H1 (cell line): Measurements from ENCODE around the gene BCL11A. TPM values are rescaled to one million over a fixed set of nuclear protein-coding genes. Genes with fewer than 3 reads are reported as not detected.

Source experiments
- CTCF ChIA-PET: fragments of 300-600 bp; sonication (Branson Sonifier 250); formaldehyde crosslinking; loops from one replicate; lab custom pipeline; 2021; ENCODE audit not compliant: partially characterized antibody; lab: Charles Lee
- POLR2A ChIA-PET: fragments of 300-600 bp; sonication (Branson Sonifier 250); formaldehyde crosslinking; loops from one replicate; lab custom pipeline; 2021; ENCODE audit warnings: inconsistent platforms; ENCODE audit not compliant: partially characterized antibody; lab: Charles Lee
- DNase-seq, 2 experiments: peaks; one replicate each; pipeline versions ENCODE4 v3.0.0 to v3.0.0-alpha.2; 2010 to 2022; ENCODE audit warnings: low spot score in 2 of 2, low read depth in 1 of 2, mixed read lengths in 1 of 2
- FAIRE-seq: peaks from 2 replicates; lab custom pipeline; 2011; peaks lifted over from hg19 to GRCh38; lab: Jason Lieb, UNC
- H2AFZ ChIP-seq: 2 replicates; pipeline ENCODE4 v1.8.1; 2012; ENCODE audit warnings: low read length, inconsistent platforms
- H2AK5ac ChIP-seq: 2 replicates; pipeline ENCODE4 v1.6.1; 2013; ENCODE audit warnings: low read depth, low read length
- H2BK120ac ChIP-seq: replicated peaks from 2 replicates; pipeline ENCODE3; 2013; ENCODE audit warnings: low read depth, low read length, inconsistent platforms
- H2BK12ac ChIP-seq: 2 replicates; pipeline ENCODE4 v1.6.1; 2013; ENCODE audit warnings: low read depth, low read length
- H2BK15ac ChIP-seq: 2 replicates; pipeline ENCODE4 v1.6.1; 2013; ENCODE audit warnings: low read length
- H2BK20ac ChIP-seq: 2 replicates; pipeline ENCODE4 v1.6.1; 2013; ENCODE audit warnings: low read length
- H2BK5ac ChIP-seq: 2 replicates; pipeline ENCODE4 v1.6.1; 2013; ENCODE audit warnings: low read depth, low read length
- H3K14ac ChIP-seq: 2 replicates; pipeline ENCODE4 v1.6.1; 2013; ENCODE audit warnings: inconsistent platforms; ENCODE audit not compliant: insufficient read length
- H3K18ac ChIP-seq: 2 replicates; pipeline ENCODE4 v1.6.1; 2013; ENCODE audit warnings: low read length; ENCODE audit errors: extremely low read depth
- H3K23ac ChIP-seq: 2 replicates; pipeline ENCODE4 v1.6.1; 2013; ENCODE audit warnings: inconsistent platforms; ENCODE audit not compliant: insufficient read length
- H3K23me2 ChIP-seq: 2 replicates; pipeline ENCODE4 v1.6.1; 2013; ENCODE audit warnings: low read depth, low read length
- H3K27ac ChIP-seq: 2 replicates; pipeline ENCODE4 v1.6.1; 2011; ENCODE audit warnings: low read depth, low read length, inconsistent platforms
- H3K27me3 ChIP-seq, 4 experiments: replicated peaks in 1 of 4; 1 replicate in 1 of 4; 2 replicates in 3 of 4; pipeline versions ENCODE4 v1.6.1 to v1.8.1; 2011 to 2013; ENCODE audit warnings: low read length in 3 of 4, mild to moderate bottlenecking in 3 of 4, inconsistent platforms in 2 of 4, mixed read lengths in 2 of 4, moderate library complexity in 1 of 4; ENCODE audit not compliant: control insufficient read depth in 3 of 4, insufficient read depth in 3 of 4; ENCODE audit errors: extremely low read depth in 1 of 4
- H3K36me3 ChIP-seq, 4 experiments: 2 replicates each; pipeline versions ENCODE4 v1.6.1 to v1.8.1; 2011 to 2013; ENCODE audit warnings: mild to moderate bottlenecking in 4 of 4, low read length in 3 of 4, moderate library complexity in 2 of 4, control low read depth in 1 of 4, inconsistent platforms in 1 of 4; ENCODE audit not compliant: insufficient read depth in 4 of 4, control insufficient read depth in 2 of 4
- H3K4ac ChIP-seq: replicated peaks from 2 replicates; pipeline ENCODE3; 2013; ENCODE audit warnings: low read length, low read depth, mixed read lengths, inconsistent platforms; ENCODE audit not compliant: insufficient read length
- H3K4me1 ChIP-seq, 4 experiments: replicated peaks in 1 of 4; 1 replicate in 1 of 4; 2 replicates in 3 of 4; pipeline versions ENCODE4 v1.6.1 to v1.8.1; 2011 to 2013; ENCODE audit warnings: low read length in 3 of 4, inconsistent platforms in 2 of 4, mixed read lengths in 1 of 4; ENCODE audit not compliant: insufficient read depth in 4 of 4, control insufficient read depth in 3 of 4
- H3K4me2 ChIP-seq, 2 experiments: 2 replicates each; pipeline versions ENCODE4 v1.6.1 to v1.8.1; 2011 to 2013; ENCODE audit warnings: low read depth in 2 of 2, low read length in 2 of 2, control low read depth in 1 of 2, inconsistent platforms in 1 of 2, mild to moderate bottlenecking in 1 of 2; ENCODE audit not compliant: insufficient read depth in 1 of 2
- H3K4me3 ChIP-seq, 4 experiments: fragments of 200-600, 300-600 bp in 1 of 4; sonication (generic), shearing (Covaris generic), sonication (Bioruptor Twin) in 1 of 4; 2 replicates each; pipeline versions ENCODE4 v1.5.1 to v1.8.1; 2011 to 2016; ENCODE audit warnings: low read length in 4 of 4, low read depth in 3 of 4, control low read depth in 2 of 4, inconsistent platforms in 2 of 4, mild to moderate bottlenecking in 2 of 4, mixed read lengths in 1 of 4, moderate library complexity in 1 of 4; ENCODE audit not compliant: insufficient read depth in 2 of 4; ENCODE audit errors: extremely low read depth in 1 of 4
- H3K56ac ChIP-seq: replicated peaks from 2 replicates; pipeline ENCODE3; 2013; ENCODE audit warnings: low read depth, mild to moderate bottlenecking, mixed read lengths, low read length, inconsistent platforms; ENCODE audit not compliant: insufficient read length
- H3K79me1 ChIP-seq: 2 replicates; pipeline ENCODE4 v1.6.1; 2013; ENCODE audit warnings: low read depth, low read length, control low read depth
- H3K79me2 ChIP-seq, 2 experiments: 2 replicates each; pipeline versions ENCODE4 v1.6.1 to v1.8.1; 2012 to 2013; ENCODE audit warnings: low read length in 2 of 2, mild to moderate bottlenecking in 2 of 2, inconsistent platforms in 1 of 2; ENCODE audit not compliant: insufficient read depth in 2 of 2, control insufficient read depth in 1 of 2
- H3K9ac ChIP-seq, 4 experiments: replicated peaks in 1 of 4; 1 replicate in 1 of 4; 2 replicates in 3 of 4; pipeline versions ENCODE4 v1.6.1 to v1.8.1; 2011 to 2013; ENCODE audit warnings: low read depth in 3 of 4, low read length in 3 of 4, control low read depth in 2 of 4, mild to moderate bottlenecking in 2 of 4, moderate library complexity in 2 of 4, inconsistent platforms in 1 of 4; ENCODE audit errors: extremely low read depth in 1 of 4
- H3K9me3 ChIP-seq, 2 experiments: 2 replicates each; pipeline versions ENCODE4 v1.6.1 to v1.8.1; 2012 to 2013; ENCODE audit warnings: mild to moderate bottlenecking in 2 of 2, moderate library complexity in 2 of 2, control low read depth in 1 of 2, inconsistent platforms in 1 of 2, low read depth in 1 of 2, low read length in 1 of 2, mixed read lengths in 1 of 2; ENCODE audit not compliant: insufficient read depth in 2 of 2
- H4K20me1 ChIP-seq, 2 experiments: replicated peaks in 1 of 2; 2 replicates each; pipeline versions ENCODE3 to v1.8.1; 2011 to 2013; ENCODE audit warnings: inconsistent platforms in 2 of 2, low read length in 2 of 2, mild to moderate bottlenecking in 1 of 2; ENCODE audit not compliant: insufficient read depth in 2 of 2, control insufficient read depth in 1 of 2
- H4K5ac ChIP-seq: 2 replicates; pipeline ENCODE4 v1.6.1; 2013; ENCODE audit warnings: low read length, low read depth, mixed read lengths, inconsistent platforms; ENCODE audit not compliant: insufficient read length
- H4K8ac ChIP-seq: 2 replicates; pipeline ENCODE4 v1.8.0; 2013; ENCODE audit warnings: mild to moderate bottlenecking, moderate library complexity, low read length, inconsistent platforms; ENCODE audit not compliant: insufficient read depth; ENCODE audit errors: extremely low read depth
- H4K91ac ChIP-seq: replicated peaks from 2 replicates; pipeline ENCODE3; 2013; ENCODE audit warnings: low read length, mixed read lengths, inconsistent platforms; ENCODE audit not compliant: insufficient read length
- BCL11A ChIP-seq, 2 experiments: IDR thresholded peaks; one replicate each; pipeline ENCODE4 v1.6.1; 2011; ENCODE audit warnings: low read depth in 2 of 2, low read length in 2 of 2, mild to moderate bottlenecking in 2 of 2
- CREB1 ChIP-seq: IDR thresholded peaks from 2 replicates; pipeline ENCODE4 v1.6.1; 2012; ENCODE audit warnings: inconsistent platforms
- EP300 ChIP-seq, 2 experiments: IDR thresholded peaks; 1 replicate in 1 of 2; 2 replicates in 1 of 2; pipeline ENCODE4 v1.6.1; 2011 to 2012; ENCODE audit warnings: low read depth in 2 of 2, low read length in 2 of 2, mild to moderate bottlenecking in 2 of 2, borderline replicate concordance in 1 of 2, inconsistent platforms in 1 of 2, moderate library complexity in 1 of 2
- POU5F1 ChIP-seq: IDR thresholded peaks from 2 replicates; pipeline ENCODE4 v1.6.1; 2011; ENCODE audit warnings: low read depth, mild to moderate bottlenecking, low read length, moderate library complexity
- RBBP5 ChIP-seq: IDR thresholded peaks from 2 replicates; pipeline ENCODE4 v1.7.1; 2012; ENCODE audit warnings: low read depth, mild to moderate bottlenecking, inconsistent platforms, low read length, moderate library complexity, borderline replicate concordance
- RXRA ChIP-seq: IDR thresholded peaks from 2 replicates; pipeline ENCODE4 v1.6.1; 2011; ENCODE audit warnings: low read depth, mild to moderate bottlenecking, low read length, moderate library complexity; ENCODE audit not compliant: insufficient read depth
- SIN3A ChIP-seq, 2 experiments: IDR thresholded peaks in 1 of 2; conservative IDR thresholded peaks in 1 of 2; 2 replicates each; pipeline ENCODE4 v1.6.1; 2011 to 2012; ENCODE audit warnings: low read length in 2 of 2, improper control_type of control experiment in 1 of 2, low read depth in 1 of 2, mild to moderate bottlenecking in 1 of 2
- SIX5 ChIP-seq: IDR thresholded peaks from 2 replicates; pipeline ENCODE4 v1.6.1; 2011; ENCODE audit warnings: mild to moderate bottlenecking, low read depth, low read length
- TAF7 ChIP-seq: optimal IDR thresholded peaks from 2 replicates; pipeline ENCODE3; 2011; ENCODE audit warnings: low read depth, mild to moderate bottlenecking, inconsistent platforms, low read length, moderate library complexity, borderline replicate concordance
- ZNF274 ChIP-seq: IDR thresholded peaks from 2 replicates; pipeline ENCODE4 v1.7.0; 2012; ENCODE audit warnings: low read length, borderline replicate concordance; ENCODE audit errors: extremely low read depth
- WGBS, 2 experiments: shearing (Covaris generic) in 1 of 2; methylation state at CpG; one replicate each; pipeline versions ENCODE4 v1.1.6 to v1.1.7; 2013 to 2015; ENCODE audit warnings: low lambda C conversion rate in 2 of 2, mixed read lengths in 2 of 2, inconsistent platforms in 1 of 2, low coverage in 1 of 2, missing lambda C conversion rate in 1 of 2; ENCODE audit not compliant: insufficient replicate concordance in 2 of 2, insufficient coverage in 1 of 2, insufficient read length in 1 of 2; ENCODE audit errors: extremely low coverage in 1 of 2, missing lambda C conversion rate in 1 of 2; 5-methylcytosine and 5-hydroxymethylcytosine counted together
- polyA plus RNA-seq, 7 experiments: library from polyadenylated mRNA; depleted of rRNA in 3 of 7; stranded (reverse) in 5 of 7; unstranded in 2 of 7; fragments of >200 nt in 5 of 7; fragments of 200-250 nt in 2 of 7; gene quantifications; 1 replicate in 5 of 7; 2 replicates in 1 of 7; 4 replicates in 1 of 7; pipeline versions ENCODE4 v1.2.1 to v1.2.3, GENCODE V29; 2011 to 2013; ENCODE audit warnings: missing spikeins in 2 of 7, mixed read lengths in 2 of 7
- total RNA-seq: library from RNA; stranded (reverse); fragmentation: NEBNext Ultra II Directional; extraction: Animal tissue kit (Norgen Biotek cat#: 25700); gene quantifications from 2 replicates; pipeline ENCODE4 v1.2.1, GENCODE V29; 2021
- TF ChIP-seq, protein P1 (sequence below): IDR thresholded peaks from 2 replicates; pipeline ENCODE4 v1.6.1; 2011; ENCODE audit warnings: low read depth, mild to moderate bottlenecking, low read length; ENCODE audit not compliant: insufficient read depth

BCL11A gene
- total and polyA plus RNA-seq, 2 of the 8 experiments (the other 6 are each of a cell fraction or from before 2014, with no cell fraction given) = 11.9 to 59.3 TPM

DNA sequence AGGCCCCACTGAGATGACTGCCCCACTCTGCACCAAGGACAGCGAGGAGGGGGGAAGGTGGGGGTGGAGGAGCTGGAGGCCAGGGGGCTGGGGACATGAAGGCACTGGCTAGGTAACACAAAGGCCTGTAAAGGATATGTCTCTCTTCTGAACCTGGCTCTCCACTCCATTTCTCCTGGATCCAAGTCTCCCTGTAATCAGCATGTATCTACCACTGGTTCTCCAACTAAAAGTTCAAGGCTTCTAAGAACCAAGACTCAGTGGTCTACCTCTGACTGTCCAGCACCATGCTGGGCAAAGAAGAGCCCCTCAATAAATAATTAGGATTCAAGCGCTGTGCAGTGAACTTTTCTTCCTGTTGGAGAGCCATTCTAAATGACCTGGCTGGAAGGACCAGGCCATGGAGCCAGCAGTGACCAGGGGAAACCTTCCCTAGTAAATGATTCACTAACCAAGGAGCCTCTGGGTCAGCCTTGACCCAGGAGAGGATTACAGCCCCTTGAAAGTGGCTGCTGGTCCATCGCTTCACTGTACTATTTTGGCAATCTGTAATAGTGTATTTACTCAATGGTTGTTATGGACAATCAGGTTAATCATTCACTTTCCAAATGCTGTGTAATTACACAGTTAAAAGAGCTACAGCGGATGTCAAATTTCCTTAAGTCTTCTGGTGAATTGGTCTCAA is 73.2 kb downstream of the BCL11A start:
- Histone ChIP-seq H3K23ac (no peak overlapping the region), H3K14ac (no peak overlapping the region), H3K23me2 (no peaks in the 10 kb centered on the region), H4K20me1 (peaks cover 23 to 27% of the 10 kb centered on the region in 2 experiments), H3K56ac (no peak overlapping the region), H2BK12ac (no peak overlapping the region), H3K4me1 (peaks cover 24 to 35% (median 32%) of the 10 kb centered on the region in 4 experiments), H2BK5ac (no peak overlapping the region), H3K4me3 (no peak overlapping the region), H3K36me3 (no peaks in the 10 kb centered on the region; a peak in 2 of 8 replicates), H2AFZ (no peak overlapping the region), H3K27ac (no peak overlapping the region), H2BK20ac (no peak overlapping the region), H4K8ac (no peak overlapping the region), H3K27me3 (peaks cover 0 to 2% (median under 1%) of the 10 kb centered on the region in 4 experiments; a peak in 4 of 7 replicates), H3K4me2 (no peak overlapping the region), H2AK5ac (no peak overlapping the region), H2BK15ac (no peak overlapping the region), H3K9me3 (no peaks in the 10 kb centered on the region), H3K79me1 (peaks cover 10% of the 10 kb centered on the region), H3K4ac (no peak overlapping the region), H3K18ac (no peak overlapping the region), H3K9ac (no peak overlapping the region), H4K91ac (no peak overlapping the region), H2BK120ac (no peak overlapping the region), H3K79me2 (peaks cover 16 to 88% of the 10 kb centered on the region in 2 experiments), H4K5ac (no peak overlapping the region)
- DNase-seq (peak in 1 of 2 experiments; percentile 26), FAIRE-seq (no peak)
- POLR2A ChIA-PET = interaction anchor here (1.8 to 3.9 kb wide), 2 partner anchors 70 kb away, joined by 7 to 13 read pairs; no protein-coding TSS in a partner anchor
- 91% methylated on average over 4 of the region's 4 CpGs; no CpG with 5 or more reads in 1 of the 2 experiments for WGBS, 2 experiments
- CTCF ChIA-PET = interaction anchor here (0.7 to 3.0 kb wide), 5 partner anchors 20 to 326 kb away, joined by 3 to 9 read pairs (median 3); no protein-coding TSS in a partner anchor
- TF ChIP-seq EP300 (IDR thresholded peaks at IDR 0.05; ENCODE audit: borderline replicate concordance in 1 of 2, low read depth in 2 of 2, low read length in 2 of 2) (no peak), CREB1 (no peak), TAF7 (no peak), RXRA (no peak), SIX5 (no peak), POU5F1 (no peak), RBBP5 (no peak), BCL11A (IDR thresholded peaks at IDR 0.05; ENCODE audit: low read depth in 2 of 2, low read length in 2 of 2) (no peak), SIN3A (conservative IDR thresholded peaks at IDR 0.05 in 1 of 2, IDR thresholded peaks at IDR 0.05 in 1 of 2; ENCODE audit: low read depth in 1 of 2, low read length in 2 of 2) (no peak), ZNF274 (no peak)
- TF ChIP-seq, protein P1, sequence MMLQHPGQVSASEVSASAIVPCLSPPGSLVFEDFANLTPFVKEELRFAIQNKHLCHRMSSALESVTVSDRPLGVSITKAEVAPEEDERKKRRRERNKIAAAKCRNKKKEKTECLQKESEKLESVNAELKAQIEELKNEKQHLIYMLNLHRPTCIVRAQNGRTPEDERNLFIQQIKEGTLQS = no peak
